GM18907 (cell line): Measurements from ENCODE around the gene MS4A7.
"Not testable (repeated sequence)": the region's sequence is repeated elsewhere in the genome, so short reads cannot be mapped to it uniquely, and the experiment has no call there.

Experiments
- ATAC-seq: cut with Tn5 transposase; IDR thresholded peaks from one replicate; pipeline ENCODE4 v1.9.1; 2021; ENCODE audit warnings: mild to moderate bottlenecking, moderate library complexity; ENCODE audit not compliant: unreplicated experiment

The MS4A7 gene

GRCh38 chr11:60378354-60378753 lies at the start of gene MS4A7:
Gene MS4A7, plus strand, starts transcription at chr11:60378532. Its CDS starts 4,610 bp downstream, at chr11:60383142.
- peak; percentile 91 for ATAC-seq

GRCh38 chr11:60332846-60333245 lies 45.5 kb upstream of the MS4A7 start:
- ATAC-seq = no peak

DNA sequence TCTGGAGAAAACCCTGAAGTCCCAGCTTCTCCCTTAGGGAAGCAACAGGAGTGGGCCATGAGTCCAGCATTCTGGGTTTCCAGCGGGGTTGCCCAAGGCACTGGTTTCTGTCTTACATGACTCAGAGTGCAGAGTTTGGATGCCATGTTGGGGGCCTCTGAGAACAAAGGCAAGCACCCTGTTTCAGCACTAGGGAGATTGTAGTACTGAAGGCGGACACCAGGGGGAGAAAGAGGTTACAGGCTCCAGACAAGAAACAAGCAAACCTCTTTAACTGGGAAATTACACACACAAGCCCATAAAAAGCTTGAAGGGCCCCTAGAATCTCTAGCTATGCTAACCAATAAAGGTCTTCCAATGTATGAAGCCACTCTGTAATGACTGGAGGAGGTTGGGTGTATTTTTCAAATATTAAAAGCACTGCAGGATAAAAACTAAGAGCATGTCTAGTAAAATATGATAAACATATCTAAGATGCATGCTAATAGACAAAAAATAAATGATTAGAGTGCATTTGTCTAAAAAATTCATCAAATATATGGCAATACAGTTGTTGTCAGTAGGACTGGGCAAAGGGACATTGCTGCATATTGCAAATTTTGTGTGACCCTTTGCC lies 44.2 kb upstream of the MS4A7 start:
- ATAC-seq = peak; percentile 51

DNA sequence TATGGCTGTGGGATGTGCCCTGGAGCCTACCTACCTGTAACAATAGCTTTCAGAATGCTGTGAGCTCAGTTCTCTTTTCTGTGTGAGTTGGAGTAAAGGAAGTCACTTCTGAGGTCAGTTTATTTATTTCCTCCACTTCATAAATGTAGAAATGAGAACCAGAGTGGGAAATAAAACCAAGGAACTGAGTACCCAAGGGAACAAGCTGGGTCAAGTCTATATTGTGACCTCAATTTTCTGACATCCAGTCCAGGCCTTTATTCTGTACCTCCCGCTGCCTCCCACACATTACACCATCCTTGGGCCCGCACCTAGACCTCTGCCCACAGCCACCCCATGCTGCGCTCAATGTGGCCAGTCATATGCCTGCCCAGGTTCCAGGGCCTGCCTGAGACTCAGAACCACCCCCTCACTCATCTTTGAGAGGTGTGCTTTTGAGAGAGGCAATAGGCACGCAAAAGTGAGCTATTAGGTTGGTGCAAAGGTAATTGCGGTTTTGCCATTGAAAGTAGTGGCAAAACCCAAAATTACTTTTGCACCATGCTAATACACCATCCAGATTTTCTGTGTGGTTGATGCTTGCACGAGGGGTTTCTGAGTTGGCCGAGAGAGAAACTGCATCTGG lies 41.5 kb upstream of the MS4A7 start:
- ATAC-seq = peak; percentile 47

DNA sequence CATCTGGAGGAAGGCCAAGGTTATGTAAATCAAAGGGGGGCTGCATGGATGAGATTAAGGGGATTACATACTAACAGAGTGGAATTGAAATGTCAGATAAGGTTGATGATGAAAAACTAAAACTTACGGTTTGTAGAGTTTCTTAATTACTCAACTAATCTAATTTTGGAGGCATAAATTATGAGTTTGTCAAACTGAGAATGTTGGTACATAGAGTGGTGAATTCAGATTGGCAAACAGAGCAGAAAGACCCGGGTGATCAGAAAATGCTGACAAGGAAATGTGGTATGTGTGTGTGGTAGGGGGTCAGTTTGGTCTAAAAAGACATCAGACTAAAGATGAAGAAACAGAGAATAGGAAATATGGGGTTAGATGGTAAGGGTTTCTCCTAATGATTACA lies 40.3 kb upstream of the MS4A7 start:
- ATAC-seq = no peak

DNA sequence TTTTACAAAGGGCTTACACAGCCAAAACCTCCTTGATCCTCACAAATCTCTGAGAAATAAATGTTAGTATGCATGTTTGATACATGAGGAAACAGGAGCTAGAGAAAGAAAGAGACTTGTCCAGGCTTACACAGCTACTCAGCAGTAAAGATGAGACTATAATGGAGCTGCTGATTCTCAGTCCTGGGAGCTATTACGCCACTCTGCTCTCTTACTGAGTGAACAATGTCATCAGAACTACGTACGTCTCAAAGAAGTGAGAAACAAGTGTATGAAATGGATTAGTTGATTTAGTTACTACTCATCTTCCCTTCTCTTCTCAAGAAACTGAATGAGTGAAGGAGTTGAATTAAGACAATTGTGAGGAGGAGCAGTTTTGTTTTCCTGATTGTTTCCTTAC lies 39.0 kb upstream of the MS4A7 start:
- ATAC-seq = no peak

DNA sequence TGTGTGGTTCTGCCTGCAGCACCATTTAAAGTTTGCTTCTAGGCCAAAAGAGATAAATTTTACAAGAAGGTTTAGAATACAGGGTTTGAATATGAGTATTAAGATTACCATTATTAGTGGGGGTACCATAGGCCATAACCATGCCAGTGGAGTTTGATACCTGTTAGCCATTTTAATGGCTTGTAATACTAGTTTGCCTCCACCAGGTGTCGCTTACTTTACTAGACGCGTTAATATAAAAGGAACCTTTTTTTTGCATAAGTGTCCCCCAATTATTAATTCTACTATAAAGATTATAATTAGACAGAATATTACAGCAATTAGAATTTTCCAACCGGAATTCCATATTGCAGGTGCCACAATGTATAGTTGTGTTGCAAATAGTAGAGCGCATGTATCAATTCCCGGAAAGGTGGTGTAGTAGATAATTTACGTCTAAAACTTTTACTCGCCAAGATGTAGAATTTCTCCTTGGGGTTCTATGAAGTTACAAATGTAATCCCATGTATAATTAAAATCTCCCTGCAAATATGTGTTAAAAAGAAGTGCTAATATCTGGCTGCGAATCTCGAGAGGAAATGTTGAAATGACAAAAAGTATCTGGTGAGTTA lies 35.1 kb upstream of the MS4A7 start:
- no peak for ATAC-seq

DNA sequence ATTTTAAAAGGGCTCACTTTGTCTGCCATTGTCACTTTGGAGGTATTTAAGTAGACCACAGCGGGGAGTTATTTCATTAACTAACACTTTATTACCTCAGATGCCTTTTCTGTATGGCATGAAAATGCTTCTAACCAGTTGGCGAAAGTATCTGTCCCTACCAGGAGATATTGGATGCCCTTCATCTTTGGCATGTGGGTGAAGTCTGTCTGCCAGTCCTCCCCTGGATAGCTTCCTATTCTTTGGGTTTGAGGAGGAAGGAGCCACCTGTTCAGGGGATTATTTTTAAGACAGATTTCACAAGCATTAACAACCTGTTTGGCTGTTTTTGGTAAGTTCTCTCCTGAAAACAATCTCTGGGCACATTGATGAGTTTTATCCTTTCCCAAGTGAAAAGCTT lies 34.2 kb upstream of the MS4A7 start:
- ATAC-seq = no peak

GRCh38 chr11:60345489-60345888 lies 32.8 kb upstream of the MS4A7 start:
- no peak for ATAC-seq

DNA sequence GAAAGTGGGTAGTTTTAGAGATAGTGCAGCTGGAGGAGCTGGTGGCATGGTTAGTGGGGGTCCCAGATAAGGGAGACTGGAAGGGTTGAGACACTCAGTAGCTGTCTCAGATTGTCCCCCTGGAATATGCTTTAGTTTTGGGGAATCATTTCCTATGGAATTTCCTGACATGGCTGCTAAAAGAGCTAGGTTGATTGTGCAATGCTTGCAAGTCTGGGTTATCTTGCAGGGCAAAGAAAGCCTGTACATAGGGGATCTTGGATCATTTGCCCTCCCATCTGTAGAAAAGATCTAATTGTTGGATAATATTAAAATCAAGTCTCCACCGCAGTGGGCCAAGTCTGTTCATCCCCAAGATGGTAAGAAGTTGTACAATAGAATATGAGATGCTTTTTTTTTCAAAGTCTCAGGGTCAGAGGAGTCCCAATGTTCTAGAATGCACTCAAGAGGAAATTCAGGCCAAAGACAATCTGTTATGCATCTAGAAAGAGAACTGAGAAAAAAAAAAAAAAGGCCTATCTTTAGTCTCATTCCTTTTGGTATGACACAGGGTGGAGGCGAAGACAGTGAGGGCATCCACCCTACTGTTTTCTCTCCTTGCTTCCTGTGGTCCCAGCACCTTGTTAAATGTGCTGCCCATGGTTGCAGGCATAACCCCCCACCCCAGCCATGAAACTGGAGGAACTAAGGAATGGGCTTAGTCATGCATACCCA lies 31.1 kb upstream of the MS4A7 start:
- no peak for ATAC-seq

- no peak for ATAC-seq
These were observed 30.2 kb upstream of the MS4A7 start for GRCh38 chr11:60348116-60348515.

GRCh38 chr11:60349990-60350389 lies 28.3 kb upstream of the MS4A7 start:
- ATAC-seq = no peak

DNA sequence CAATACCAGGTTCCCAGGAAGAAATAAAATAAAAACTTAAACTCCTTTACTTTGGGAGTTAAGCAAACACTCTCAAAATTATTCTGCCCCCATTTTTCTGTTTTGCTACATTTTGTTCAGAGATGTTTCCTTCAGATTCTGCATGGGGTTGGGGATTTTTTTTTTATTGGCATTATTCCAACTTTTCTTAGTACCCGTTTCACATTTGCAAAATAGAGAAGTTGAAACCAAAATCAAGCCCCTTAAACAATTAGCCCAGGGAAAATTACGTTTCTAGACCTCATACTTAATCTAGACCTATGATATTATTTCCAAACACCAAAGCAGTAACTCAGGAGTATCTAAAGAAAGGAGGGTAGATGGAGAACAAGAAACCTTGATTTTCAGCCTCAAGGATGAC lies 20.6 kb upstream of the MS4A7 start:
- ATAC-seq = no peak

- ATAC-seq = no peak
These were observed 17.7 kb upstream of the MS4A7 start for GRCh38 chr11:60360621-60361020.

- ATAC-seq = no peak
These were observed 16.1 kb upstream of the MS4A7 start for GRCh38 chr11:60362241-60362640.

DNA sequence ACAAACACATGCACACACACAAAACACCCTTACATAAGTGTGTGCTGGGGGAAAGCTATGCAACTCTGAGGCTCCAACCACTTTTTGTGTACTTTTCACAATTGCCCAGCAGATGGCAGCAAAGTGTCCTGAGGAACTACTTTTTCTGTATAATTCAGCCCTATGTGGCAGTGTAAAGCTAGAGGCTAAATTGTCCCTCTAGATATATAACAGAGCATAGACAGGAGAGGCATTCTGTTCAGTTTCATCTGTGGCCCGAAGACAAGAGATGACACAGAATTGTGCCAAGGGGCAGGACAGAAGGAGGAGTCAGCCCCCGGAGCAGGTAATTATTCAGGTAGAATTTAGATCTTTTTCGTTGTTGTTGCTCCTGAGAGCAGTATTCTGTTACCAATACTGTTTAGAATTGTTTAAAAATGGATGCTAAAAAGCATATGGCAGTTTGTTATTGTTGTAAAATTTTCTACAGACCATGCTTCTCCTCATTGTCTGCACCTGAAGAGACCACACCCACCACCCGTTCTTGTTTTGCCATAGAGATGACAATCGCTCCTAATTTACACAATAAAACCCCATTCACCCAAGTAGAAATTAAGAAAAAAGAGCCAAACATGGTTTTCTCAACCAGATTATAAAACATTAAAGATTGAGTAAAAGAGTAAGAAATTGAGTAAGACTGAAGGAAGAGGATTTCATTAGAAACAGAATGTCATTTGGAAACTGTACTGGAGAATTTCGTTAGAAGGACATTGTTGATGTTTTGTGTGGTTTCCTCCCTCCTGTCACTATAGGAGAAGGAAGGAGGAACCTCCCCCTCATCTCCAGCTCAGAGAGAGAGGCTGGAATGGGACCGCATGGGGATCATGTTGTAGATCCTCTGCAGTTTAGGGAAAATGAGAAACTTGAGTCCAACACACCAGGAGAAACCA lies 14.5 kb upstream of the MS4A7 start:
- peak; percentile 64 for ATAC-seq

- not testable (repeated sequence) for ATAC-seq
These were observed 11.9 kb upstream of the MS4A7 start for GRCh38 chr11:60366262-60366904.

DNA sequence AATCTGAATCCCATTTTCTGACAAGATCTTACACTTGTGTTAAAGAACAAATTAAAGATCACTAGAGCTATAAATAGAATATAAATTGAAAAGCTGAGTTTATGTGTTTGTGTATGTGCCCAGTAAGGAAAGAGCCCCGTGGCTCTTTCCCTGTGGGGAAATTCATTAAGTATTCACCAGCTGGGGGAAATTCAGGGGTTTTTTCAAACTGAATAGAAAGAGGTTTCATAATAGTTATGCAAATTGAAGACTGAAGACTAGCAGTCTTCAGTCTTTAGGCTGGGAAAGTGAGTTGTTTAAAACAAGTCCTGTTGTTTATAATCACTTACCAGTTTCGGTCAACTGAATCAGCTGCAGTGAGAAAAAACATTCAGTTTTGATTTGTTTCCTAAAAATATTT lies 11.3 kb upstream of the MS4A7 start:
- ATAC-seq = peak; percentile 84

- ATAC-seq = no peak
These were observed 10.4 kb upstream of the MS4A7 start for GRCh38 chr11:60367896-60368295.

- ATAC-seq = no peak
These were observed 8.0 kb upstream of the MS4A7 start for GRCh38 chr11:60370252-60370810.
